Activated B cell treated with CpG ODN at 0.5 μM for 24 hours (primary cell): ENCODE results near the gene MTUS2. TPM values are rescaled to one million over a fixed set of nuclear protein-coding genes. Genes with fewer than 3 reads are reported as not detected.

Experiments
- ATAC-seq: fragments of 200-7000 bp; cut with Tn5 transposase; one replicate; pipeline ENCODE4 v1.10.0; 2021; ENCODE audit warnings: low read depth, mild to moderate bottlenecking, moderate library complexity
- CTCF ChIA-PET: fragments of 350-600 bp; sonication (Branson Sonifier 250); formaldehyde crosslinking; loops from one replicate; lab custom pipeline; 2021; ENCODE audit warnings: antibody characterized with exemption; lab: Charles Lee
- POLR2A ChIA-PET: fragments of 350-600 bp; sonication (Branson Sonifier 250); formaldehyde crosslinking; loops from one replicate; lab custom pipeline; 2021; ENCODE audit warnings: antibody characterized with exemption; lab: Charles Lee
- DNase-seq: peaks from one replicate; pipeline ENCODE4 v3.0.0; 2022
- H3K27ac Mint-ChIP-seq: one replicate; pipeline ENCODE4 v1.8.0; 2020; ENCODE audit warnings: mixed read lengths
- H3K27me3 Mint-ChIP-seq: one replicate; pipeline ENCODE4 v1.8.0; 2021; ENCODE audit warnings: mixed read lengths
- H3K36me3 Mint-ChIP-seq: one replicate; pipeline ENCODE4 v1.8.0; 2021; ENCODE audit warnings: low read depth, mixed read lengths
- H3K4me1 Mint-ChIP-seq: one replicate; pipeline ENCODE4 v1.8.0; 2021; ENCODE audit warnings: mixed read lengths
- H3K4me3 Mint-ChIP-seq: one replicate; pipeline ENCODE4 v1.8.0; 2020; ENCODE audit warnings: mild to moderate bottlenecking, mixed read lengths
- H3K9me3 Mint-ChIP-seq: one replicate; pipeline ENCODE4 v1.8.0; 2020; ENCODE audit warnings: mixed read lengths
- intact Hi-C: fragments of 100-400 bp; cut with micrococcal nuclease; formaldehyde crosslinking; loops from one replicate; pipeline ENCODE4 v1.15.1; 2024
- total RNA-seq: library from RNA; stranded (reverse); gene quantifications from 2 replicates; pipeline ENCODE4 v1.2.3, GENCODE V29; 2022
- TF ChIP-seq, protein P1 (sequence below): fragments of 200-600 bp; IDR thresholded peaks from one replicate; pipeline ENCODE4 v1.8.0; 2022; ENCODE audit warnings: antibody characterized with exemption, mild to moderate bottlenecking

MTUS2 gene
- total RNA-seq, 1 donor from 2014 or later = not detected

DNA sequence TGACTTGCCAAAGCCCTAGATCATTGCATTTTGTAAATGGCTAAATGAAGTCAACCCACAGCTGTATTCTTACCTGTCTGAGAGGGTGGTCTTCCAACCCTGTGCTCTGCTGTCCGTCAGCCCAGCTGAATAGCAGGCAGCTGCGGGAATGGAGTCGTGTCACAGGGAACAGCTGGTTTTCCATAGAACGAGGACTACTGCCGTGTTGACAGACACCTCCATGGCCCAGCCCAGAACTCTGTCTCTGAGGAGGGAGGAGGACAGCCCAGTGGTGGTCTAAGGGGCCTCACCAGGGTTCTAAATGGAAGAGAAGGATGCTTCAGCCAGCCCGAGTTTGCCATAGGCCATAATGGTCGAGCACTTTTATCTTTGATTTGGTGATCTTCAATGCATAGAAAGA is 664.7 kb downstream of the MTUS2 start:
- Mint-ChIP-seq H3K27ac (no peak overlapping the region), H3K36me3 (no peaks in the 10 kb centered on the region), H3K9me3 (no peaks in the 10 kb centered on the region), H3K4me1 (peaks cover 11% of the 10 kb centered on the region), H3K4me3 (no peak overlapping the region), H3K27me3 (peaks cover 12% of the 10 kb centered on the region)
- no peak for ATAC-seq
- no peak for DNase-seq
- TF ChIP-seq, protein P1, sequence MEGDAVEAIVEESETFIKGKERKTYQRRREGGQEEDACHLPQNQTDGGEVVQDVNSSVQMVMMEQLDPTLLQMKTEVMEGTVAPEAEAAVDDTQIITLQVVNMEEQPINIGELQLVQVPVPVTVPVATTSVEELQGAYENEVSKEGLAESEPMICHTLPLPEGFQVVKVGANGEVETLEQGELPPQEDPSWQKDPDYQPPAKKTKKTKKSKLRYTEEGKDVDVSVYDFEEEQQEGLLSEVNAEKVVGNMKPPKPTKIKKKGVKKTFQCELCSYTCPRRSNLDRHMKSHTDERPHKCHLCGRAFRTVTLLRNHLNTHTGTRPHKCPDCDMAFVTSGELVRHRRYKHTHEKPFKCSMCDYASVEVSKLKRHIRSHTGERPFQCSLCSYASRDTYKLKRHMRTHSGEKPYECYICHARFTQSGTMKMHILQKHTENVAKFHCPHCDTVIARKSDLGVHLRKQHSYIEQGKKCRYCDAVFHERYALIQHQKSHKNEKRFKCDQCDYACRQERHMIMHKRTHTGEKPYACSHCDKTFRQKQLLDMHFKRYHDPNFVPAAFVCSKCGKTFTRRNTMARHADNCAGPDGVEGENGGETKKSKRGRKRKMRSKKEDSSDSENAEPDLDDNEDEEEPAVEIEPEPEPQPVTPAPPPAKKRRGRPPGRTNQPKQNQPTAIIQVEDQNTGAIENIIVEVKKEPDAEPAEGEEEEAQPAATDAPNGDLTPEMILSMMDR = no peak
- ChIA-PET POLR2A (interaction anchor here (0.6 kb wide), 1 partner anchor 111 kb away, joined by 3 read pairs; no protein-coding TSS in a partner anchor), CTCF (interaction anchor here (2.0 kb wide), 1 partner anchor 12 kb away, joined by 10 read pairs; no protein-coding TSS in a partner anchor)
- intact Hi-C loops = loop anchor here (1.0 kb wide), 2 partner anchors 11 to 48 kb away; no protein-coding TSS in a partner anchor

DNA sequence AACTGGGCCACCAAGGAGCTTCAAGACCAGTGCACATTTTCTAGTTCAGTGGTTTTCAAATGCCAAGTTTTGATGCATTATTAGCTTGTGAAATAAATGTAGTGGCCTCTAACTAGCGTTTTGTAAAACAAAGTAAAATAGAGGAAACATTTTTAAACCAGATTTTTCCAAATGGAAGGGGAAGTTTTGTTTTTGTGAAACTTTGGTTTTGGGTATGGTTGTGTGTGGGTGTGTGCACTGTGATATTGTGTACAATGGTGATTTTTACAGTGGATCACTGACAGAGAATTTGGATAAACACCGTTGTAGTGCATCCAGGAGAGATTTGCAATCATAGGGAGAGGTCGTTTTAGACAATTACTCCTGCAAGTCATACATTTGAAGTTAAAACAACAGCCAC is 666.4 kb downstream of the MTUS2 start:
- TF ChIP-seq, protein P1 = no peak
- no peak for ATAC-seq
- ChIA-PET CTCF (interaction anchor here (1.0 to 1.9 kb wide), 2 partner anchors 9 to 14 kb away, joined by 4 to 8 read pairs; no protein-coding TSS in a partner anchor), POLR2A (no interaction called here)
- Mint-ChIP-seq H3K36me3 (no peaks in the 10 kb centered on the region), H3K4me1 (peaks cover 11% of the 10 kb centered on the region), H3K9me3 (no peaks in the 10 kb centered on the region), H3K27me3 (peaks cover 5% of the 10 kb centered on the region), H3K27ac (no peak overlapping the region), H3K4me3 (no peak overlapping the region)
- DNase-seq = no peak
- intact Hi-C loops = no loop called here

DNA sequence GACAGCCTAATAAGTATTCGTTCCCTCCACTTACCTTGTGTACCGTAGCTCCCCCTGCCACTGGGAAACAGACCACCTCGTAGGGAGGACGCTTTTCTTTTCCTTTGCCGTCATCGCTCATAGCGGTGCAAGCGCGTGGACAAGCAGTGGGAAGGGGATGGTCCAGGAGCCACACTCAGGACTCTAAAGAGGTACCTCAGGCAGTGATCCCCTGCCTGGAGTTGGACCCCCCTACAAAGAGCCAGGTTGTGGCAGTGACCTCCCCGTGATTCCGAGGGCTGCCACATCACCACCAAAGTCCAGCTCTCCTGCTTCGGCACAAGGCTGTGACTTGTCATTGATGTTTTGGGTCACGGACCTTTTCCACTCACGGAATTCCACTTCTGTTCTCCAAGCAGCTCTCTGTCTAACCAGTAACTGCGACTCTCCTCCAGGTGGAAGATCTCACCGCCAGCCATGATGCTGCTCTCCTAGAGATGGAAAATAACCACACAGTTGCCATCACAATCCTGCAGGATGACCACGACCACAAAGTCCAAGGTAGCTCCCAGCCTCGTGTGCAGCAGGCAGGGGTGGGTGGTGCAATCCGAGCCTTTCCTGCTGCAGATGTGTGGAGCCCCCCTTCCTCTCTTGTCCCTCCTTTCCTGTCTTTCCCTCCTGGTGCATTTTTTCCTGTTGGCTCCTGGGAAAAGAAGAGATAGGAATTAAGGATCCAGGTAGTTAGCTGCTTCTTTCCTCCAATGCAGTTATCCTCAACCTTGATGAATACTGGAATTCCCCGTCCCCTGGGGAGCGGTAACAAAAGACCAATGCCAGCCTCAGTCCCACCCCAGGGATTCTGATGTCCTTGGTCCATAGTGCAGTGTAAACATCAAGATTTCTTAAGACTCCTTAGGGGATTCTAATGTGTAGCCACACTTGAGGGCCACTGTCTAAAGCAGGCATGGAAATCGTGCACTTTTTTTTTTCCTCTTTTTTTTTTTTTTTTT is 667.6 kb downstream of the MTUS2 start:
- H3K27me3 Mint-ChIP-seq = peaks cover 5% of the 10 kb centered on the region
- ChIA-PET POLR2A (no interaction called here), CTCF (interaction anchor here (1.9 kb wide), 1 partner anchor 15 kb away, joined by 8 read pairs; no protein-coding TSS in a partner anchor)
- intact Hi-C loops = no loop called here
- H3K4me1 Mint-ChIP-seq = peaks cover 11% of the 10 kb centered on the region
- H3K4me3 Mint-ChIP-seq = no peak overlapping the region
- DNase-seq (no peak), ATAC-seq (no peak)
- no peak overlapping the region for H3K27ac Mint-ChIP-seq
- TF ChIP-seq, protein P1 = no peak
- H3K9me3 Mint-ChIP-seq = no peaks in the 10 kb centered on the region
- H3K36me3 Mint-ChIP-seq = no peaks in the 10 kb centered on the region

DNA sequence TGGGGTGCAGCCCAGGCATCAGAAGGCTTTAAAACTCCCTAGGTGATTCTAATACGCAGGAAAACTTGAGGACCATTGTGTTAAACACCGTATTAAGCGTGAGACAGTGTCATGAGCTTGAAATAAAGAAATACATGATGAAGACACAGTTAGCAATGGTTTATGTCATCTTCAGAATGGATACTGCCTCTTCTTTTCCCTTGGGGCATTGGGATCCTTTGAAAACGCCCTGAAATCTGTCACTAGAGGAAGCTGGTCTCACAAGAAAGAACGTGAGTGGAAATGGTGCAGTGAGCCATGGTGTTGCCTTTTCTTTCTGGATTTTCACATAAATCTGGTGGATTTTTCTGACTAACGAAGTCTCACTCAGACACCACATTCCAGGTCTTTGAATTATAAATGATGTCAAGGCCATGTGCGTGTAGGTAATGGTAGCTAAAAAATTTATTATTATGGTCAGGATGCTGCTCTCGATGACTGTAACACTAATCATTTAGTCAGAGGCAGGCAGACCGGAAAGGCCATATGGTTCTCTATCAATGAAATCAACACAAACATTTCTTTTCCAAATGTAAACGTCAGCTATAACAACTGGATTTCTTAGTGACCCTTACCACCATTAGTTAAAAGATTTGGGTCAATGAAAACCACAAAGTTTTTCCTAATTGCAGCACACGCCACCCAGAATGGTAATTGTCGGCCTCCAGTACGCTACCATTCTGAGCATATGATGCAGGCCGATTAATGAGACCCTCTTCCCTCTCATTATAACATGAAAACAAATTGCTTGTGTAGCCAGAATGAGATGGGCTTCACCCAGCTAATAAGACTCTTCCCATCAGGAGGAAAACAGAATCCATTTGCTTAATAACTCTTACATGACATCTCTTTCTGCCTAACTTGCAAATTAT is 669.8 kb downstream of the MTUS2 start:
- POLR2A ChIA-PET = no interaction called here
- CTCF ChIA-PET = interaction anchor here (0.7 to 1.2 kb wide), 2 partner anchors 17 to 18 kb away, joined by 3 to 4 read pairs; no protein-coding TSS in a partner anchor
- no peaks in the 10 kb centered on the region for H3K36me3 Mint-ChIP-seq
- TF ChIP-seq, protein P1 = no peak
- H3K4me3 Mint-ChIP-seq = no peak overlapping the region
- no peak for ATAC-seq
- peaks cover 11% of the 10 kb centered on the region for H3K4me1 Mint-ChIP-seq
- H3K27ac Mint-ChIP-seq = no peak overlapping the region
- DNase-seq = no peak
- intact Hi-C loops = no loop called here
- no peaks in the 10 kb centered on the region for H3K9me3 Mint-ChIP-seq
- peaks cover 5% of the 10 kb centered on the region for H3K27me3 Mint-ChIP-seq
